Loucy (cell line): ENCODE results near the gene MRPS18C.

Source experiments
- H2AFZ ChIP-seq: fragments of 200-600 bp; sonication (generic); 2 replicates; pipeline ENCODE4 v1.6.0; 2016; ENCODE audit warnings: antibody characterized with exemption, mild to moderate bottlenecking, low read length, moderate library complexity
- H3F3A ChIP-seq: fragments of 200-600 bp; 2 replicates; pipeline ENCODE4 v1.6.0; 2016; ENCODE audit warnings: antibody characterized with exemption, low read depth, mild to moderate bottlenecking
- H3K27me3 ChIP-seq: fragments of 200-600 bp; sonication (generic); 2 replicates; pipeline ENCODE4 v1.6.1; 2014; ENCODE audit warnings: low read length, mild to moderate bottlenecking; ENCODE audit not compliant: insufficient read depth, poor library complexity, severe bottlenecking
- H3K36me3 ChIP-seq: fragments of 200-600 bp; sonication (generic); 2 replicates; pipeline ENCODE4 v1.6.1; 2016; ENCODE audit warnings: low read length; ENCODE audit not compliant: insufficient read depth
- H3K4me1 ChIP-seq: fragments of 200-600 bp; sonication (generic); 2 replicates; pipeline ENCODE4 v1.5.1; 2014; ENCODE audit warnings: low read length, mild to moderate bottlenecking; ENCODE audit not compliant: insufficient read depth, poor library complexity, severe bottlenecking
- H3K4me2 ChIP-seq: fragments of 200-600 bp; sonication (generic); 2 replicates; pipeline ENCODE4 v1.6.0; 2014; ENCODE audit warnings: antibody characterized with exemption, low read length, low read depth, mild to moderate bottlenecking; ENCODE audit not compliant: poor library complexity, severe bottlenecking
- H3K4me3 ChIP-seq: fragments of 200-600 bp; sonication (generic); 2 replicates; pipeline ENCODE4 v1.5.1; 2014; ENCODE audit warnings: low read length, mild to moderate bottlenecking, mixed read lengths; ENCODE audit not compliant: poor library complexity, severe bottlenecking
- H3K79me2 ChIP-seq: fragments of 200-600 bp; sonication (generic); 2 replicates; pipeline ENCODE4 v1.6.1; 2014; ENCODE audit warnings: low read length; ENCODE audit not compliant: insufficient read depth
- H3K9ac ChIP-seq: fragments of 200-600 bp; sonication (generic); 2 replicates; pipeline ENCODE4 v1.6.0; 2014; ENCODE audit warnings: mild to moderate bottlenecking, low read depth, low read length, moderate library complexity; ENCODE audit not compliant: poor library complexity, severe bottlenecking
- H3K9me2 ChIP-seq: fragments of 200-600 bp; sonication (generic); replicated peaks from 2 replicates; pipeline ENCODE4 v1.6.1; 2016; ENCODE audit warnings: low read depth, low read length, mixed read lengths
- H3K9me3 ChIP-seq: fragments of 200-600 bp; sonication (generic); 2 replicates; pipeline ENCODE4 v1.6.1; 2014; ENCODE audit warnings: mild to moderate bottlenecking, antibody characterized with exemption, low read length, low read depth; ENCODE audit not compliant: insufficient read depth
- H4K20me1 ChIP-seq: fragments of 200-600 bp; sonication (generic); 2 replicates; pipeline ENCODE4 v1.6.0; 2014; ENCODE audit warnings: antibody characterized with exemption, low read length, mild to moderate bottlenecking; ENCODE audit not compliant: insufficient read depth, poor library complexity, severe bottlenecking
- CTCF ChIP-seq: fragments of 200-600 bp; sonication (generic); conservative IDR thresholded peaks from 2 replicates; pipeline ENCODE4 v1.5.1; 2014; ENCODE audit warnings: mild to moderate bottlenecking, antibody characterized with exemption, low read length
- EZH2phosphoT487 ChIP-seq: fragments of 200-600 bp; IDR thresholded peaks from 2 replicates; pipeline ENCODE4 v1.6.1; 2018; ENCODE audit warnings: antibody characterized with exemption, mild to moderate bottlenecking, moderate library complexity, borderline replicate concordance

The MRPS18C gene

GRCh38 chr4:83417566-83417965, 38.3 kb upstream of the MRPS18C start:
- H3K27me3 ChIP-seq, result no peaks in the 10 kb centered on the region
- no peaks in the 10 kb centered on the region for H3K9me3 ChIP-seq
- H3K4me1 ChIP-seq, result no peaks in the 10 kb centered on the region
- no peaks in the 10 kb centered on the region for H4K20me1 ChIP-seq
- H2AFZ ChIP-seq, result no peak overlapping the region
- no peak overlapping the region for H3K4me3 ChIP-seq
- no peaks in the 10 kb centered on the region for H3K79me2 ChIP-seq
- H3F3A ChIP-seq, result no peaks in the 10 kb centered on the region
- no peak overlapping the region for H3K4me2 ChIP-seq
- H3K36me3 ChIP-seq, result peaks cover 28% of the 10 kb centered on the region; the same call in 1 of the 2 replicates
- no peak overlapping the region for H3K9ac ChIP-seq
- H3K9me2 ChIP-seq, result no peaks in the 10 kb centered on the region
- TF ChIP-seq CTCF (no peak), EZH2phosphoT487 (no peak)

- H3K4me2 ChIP-seq, result no peak overlapping the region
- no peaks in the 10 kb centered on the region for H3K79me2 ChIP-seq
- H3K4me3 ChIP-seq, result no peak overlapping the region
- H3K9ac ChIP-seq, result no peak overlapping the region
- H3K27me3 ChIP-seq, result no peaks in the 10 kb centered on the region
- H3F3A ChIP-seq, result no peaks in the 10 kb centered on the region
- peaks cover 29% of the 10 kb centered on the region; the same call in 1 of the 2 replicates for H3K36me3 ChIP-seq
- H2AFZ ChIP-seq, result no peak overlapping the region
- H4K20me1 ChIP-seq, result no peaks in the 10 kb centered on the region
- no peaks in the 10 kb centered on the region for H3K9me2 ChIP-seq
- H3K9me3 ChIP-seq, result no peaks in the 10 kb centered on the region
- no peaks in the 10 kb centered on the region for H3K4me1 ChIP-seq
- TF ChIP-seq EZH2phosphoT487 (no peak), CTCF (no peak)
Observed at GRCh38 chr4:83418211-83418610, 37.6 kb upstream of the MRPS18C start.

GRCh38 chr4:83431200-83431599, 24.7 kb upstream of the MRPS18C start:
- no peak overlapping the region for H2AFZ ChIP-seq
- H4K20me1 ChIP-seq, result no peaks in the 10 kb centered on the region
- TF ChIP-seq CTCF, result no peak
- TF ChIP-seq EZH2phosphoT487, result no peak
- no peaks in the 10 kb centered on the region for H3K79me2 ChIP-seq
- no peak overlapping the region for H3K4me2 ChIP-seq
- peaks cover 8% of the 10 kb centered on the region; the same call in 1 of the 2 replicates for H3K36me3 ChIP-seq
- H3K27me3 ChIP-seq, result no peaks in the 10 kb centered on the region
- H3F3A ChIP-seq, result no peaks in the 10 kb centered on the region
- H3K4me3 ChIP-seq, result no peak overlapping the region
- no peaks in the 10 kb centered on the region for H3K9me3 ChIP-seq
- peaks cover under 1% of the 10 kb centered on the region for H3K4me1 ChIP-seq
- H3K9ac ChIP-seq, result no peak overlapping the region
- no peaks in the 10 kb centered on the region for H3K9me2 ChIP-seq
